Measurements from ENCODE around the gene NDUFS5.

Gene NDUFS5

GRCh38 chr1:39076799-39077148, 50.6 kb downstream of the NDUFS5 start:
- Histone ChIP-seq H3K27ac (ENCODE audit: low read length) (no peak overlapping the region), H3K4me1 (ENCODE audit: control insufficient read depth, low read depth, low read length) (no peaks in the 10 kb centered on the region), H3K9me3 (ENCODE audit: control insufficient read depth, low read depth, low read length) (no peaks in the 10 kb centered on the region), H3K27me3 (ENCODE audit: control insufficient read depth, insufficient read depth, low read length) (peaks cover 8% of the 10 kb centered on the region), H3K36me3 (ENCODE audit: control insufficient read depth, low read depth, low read length) (no peaks in the 10 kb centered on the region), H3K4me3 (ENCODE audit: low read length) (no peak overlapping the region), H3K9ac (ENCODE audit: low read length) (no peak overlapping the region)

- peaks cover 7% of the 10 kb centered on the region for H3K4me1 ChIP-seq (ENCODE audit: control insufficient read depth, low read depth, low read length)
- H3K9ac ChIP-seq (ENCODE audit: low read length), result no peak overlapping the region
- peaks cover 26% of the 10 kb centered on the region for H3K27me3 ChIP-seq (ENCODE audit: control insufficient read depth, insufficient read depth, low read length)
- H3K27ac ChIP-seq (ENCODE audit: low read length), result no peak overlapping the region
- H3K9me3 ChIP-seq (ENCODE audit: control insufficient read depth, low read depth, low read length), result no peaks in the 10 kb centered on the region
- no peaks in the 10 kb centered on the region for H3K36me3 ChIP-seq (ENCODE audit: control insufficient read depth, low read depth, low read length)
- peak overlapping the region; percentile 45 for H3K4me3 ChIP-seq (ENCODE audit: low read length)
These were observed 54.2 kb downstream of the NDUFS5 start for GRCh38 chr1:39080269-39080826.

GRCh38 chr1:39080831-39081270, 54.7 kb downstream of the NDUFS5 start:
- H3K9ac ChIP-seq (ENCODE audit: low read length), result no peak overlapping the region
- peak overlapping the region; percentile 45 for H3K4me3 ChIP-seq (ENCODE audit: low read length)
- H3K9me3 ChIP-seq (ENCODE audit: control insufficient read depth, low read depth, low read length), result no peaks in the 10 kb centered on the region
- H3K36me3 ChIP-seq (ENCODE audit: control insufficient read depth, low read depth, low read length), result no peaks in the 10 kb centered on the region
- H3K27me3 ChIP-seq (ENCODE audit: control insufficient read depth, insufficient read depth, low read length), result peaks cover 26% of the 10 kb centered on the region
- H3K4me1 ChIP-seq (ENCODE audit: control insufficient read depth, low read depth, low read length), result peaks cover 7% of the 10 kb centered on the region
- no peak overlapping the region for H3K27ac ChIP-seq (ENCODE audit: low read length)

GRCh38 chr1:39081271-39082009, 55.3 kb downstream of the NDUFS5 start:
- Histone ChIP-seq H3K4me3 (ENCODE audit: low read length) (peak overlapping the region; percentile 58), H3K9ac (ENCODE audit: low read length) (no peak overlapping the region), H3K36me3 (ENCODE audit: control insufficient read depth, low read depth, low read length) (no peaks in the 10 kb centered on the region), H3K9me3 (ENCODE audit: control insufficient read depth, low read depth, low read length) (no peaks in the 10 kb centered on the region), H3K27me3 (ENCODE audit: control insufficient read depth, insufficient read depth, low read length) (peaks cover 26% of the 10 kb centered on the region), H3K4me1 (ENCODE audit: control insufficient read depth, low read depth, low read length) (peaks cover 7% of the 10 kb centered on the region), H3K27ac (ENCODE audit: low read length) (no peak overlapping the region)

- no peak overlapping the region for H3K9ac ChIP-seq (ENCODE audit: low read length)
- H3K9me3 ChIP-seq (ENCODE audit: control insufficient read depth, low read depth, low read length), result no peaks in the 10 kb centered on the region
- H3K36me3 ChIP-seq (ENCODE audit: control insufficient read depth, low read depth, low read length), result no peaks in the 10 kb centered on the region
- H3K27me3 ChIP-seq (ENCODE audit: control insufficient read depth, insufficient read depth, low read length), result peaks cover 26% of the 10 kb centered on the region
- no peak overlapping the region for H3K27ac ChIP-seq (ENCODE audit: low read length)
- H3K4me1 ChIP-seq (ENCODE audit: control insufficient read depth, low read depth, low read length), result peaks cover 7% of the 10 kb centered on the region
- peak overlapping the region; percentile 58 for H3K4me3 ChIP-seq (ENCODE audit: low read length)
These were observed 56.1 kb downstream of the NDUFS5 start for GRCh38 chr1:39082010-39082799.

- peaks cover 7% of the 10 kb centered on the region for H3K4me1 ChIP-seq (ENCODE audit: control insufficient read depth, low read depth, low read length)
- H3K27me3 ChIP-seq (ENCODE audit: control insufficient read depth, insufficient read depth, low read length), result peaks cover 26% of the 10 kb centered on the region
- H3K9ac ChIP-seq (ENCODE audit: low read length), result no peak overlapping the region
- no peak overlapping the region for H3K4me3 ChIP-seq (ENCODE audit: low read length)
- H3K36me3 ChIP-seq (ENCODE audit: control insufficient read depth, low read depth, low read length), result no peaks in the 10 kb centered on the region
- H3K9me3 ChIP-seq (ENCODE audit: control insufficient read depth, low read depth, low read length), result no peaks in the 10 kb centered on the region
- H3K27ac ChIP-seq (ENCODE audit: low read length), result no peak overlapping the region
These were observed 56.8 kb downstream of the NDUFS5 start for GRCh38 chr1:39082811-39083576.

- Histone ChIP-seq H3K4me1 (ENCODE audit: control insufficient read depth, low read depth, low read length) (peaks cover 7% of the 10 kb centered on the region), H3K4me3 (ENCODE audit: low read length) (no peak overlapping the region), H3K36me3 (ENCODE audit: control insufficient read depth, low read depth, low read length) (no peaks in the 10 kb centered on the region), H3K9ac (ENCODE audit: low read length) (no peak overlapping the region), H3K27me3 (ENCODE audit: control insufficient read depth, insufficient read depth, low read length) (peaks cover 26% of the 10 kb centered on the region), H3K27ac (ENCODE audit: low read length) (no peak overlapping the region), H3K9me3 (ENCODE audit: control insufficient read depth, low read depth, low read length) (no peaks in the 10 kb centered on the region)
These were observed 58.0 kb downstream of the NDUFS5 start for GRCh38 chr1:39084191-39084590.
